Measurements from ENCODE around the gene RTL5.
A peak's percentile ranks its signal among the peaks of the same experiment; 100 is the strongest.

The RTL5 gene

GRCh38 chrX:72123471-72124185 is 8.1 kb downstream of the RTL5 start:
- peaks cover 27% of the 10 kb centered on the region for H3K4me1 Mint-ChIP-seq (ENCODE audit: low read depth)
- H3K4me3 Mint-ChIP-seq, result no peak overlapping the region

GRCh38 chrX:72122621-72123337 is 8.9 kb downstream of the RTL5 start:
- Mint-ChIP-seq H3K9me3 (ENCODE audit: low read depth) (no peaks in the 10 kb centered on the region), H3K4me3 (peak overlapping the region; percentile 17), H3K4me1 (ENCODE audit: low read depth) (peaks cover 27% of the 10 kb centered on the region), H3K36me3 (no peaks in the 10 kb centered on the region), H3K27me3 (peaks cover 3% of the 10 kb centered on the region), H3K27ac (no peak overlapping the region)

More at GRCh38 chrX:72123471-72124185, 8.1 kb downstream of the RTL5 start:
- no peaks in the 10 kb centered on the region for H3K9me3 Mint-ChIP-seq (ENCODE audit: low read depth)
- H3K36me3 Mint-ChIP-seq, result no peaks in the 10 kb centered on the region
- no peak overlapping the region for H3K27ac Mint-ChIP-seq
- H3K27me3 Mint-ChIP-seq, result peaks cover 3% of the 10 kb centered on the region

- H3K27me3 Mint-ChIP-seq, result peaks cover 3% of the 10 kb centered on the region
- H3K9me3 Mint-ChIP-seq (ENCODE audit: low read depth), result no peaks in the 10 kb centered on the region
- H3K4me3 Mint-ChIP-seq, result peak overlapping the region; percentile 38
- H3K4me1 Mint-ChIP-seq (ENCODE audit: low read depth), result peaks cover 22% of the 10 kb centered on the region
- H3K36me3 Mint-ChIP-seq, result no peaks in the 10 kb centered on the region
- H3K27ac Mint-ChIP-seq, result no peak overlapping the region
Observed at GRCh38 chrX:72121383-72121782, 10.3 kb downstream of the RTL5 start.

DNA sequence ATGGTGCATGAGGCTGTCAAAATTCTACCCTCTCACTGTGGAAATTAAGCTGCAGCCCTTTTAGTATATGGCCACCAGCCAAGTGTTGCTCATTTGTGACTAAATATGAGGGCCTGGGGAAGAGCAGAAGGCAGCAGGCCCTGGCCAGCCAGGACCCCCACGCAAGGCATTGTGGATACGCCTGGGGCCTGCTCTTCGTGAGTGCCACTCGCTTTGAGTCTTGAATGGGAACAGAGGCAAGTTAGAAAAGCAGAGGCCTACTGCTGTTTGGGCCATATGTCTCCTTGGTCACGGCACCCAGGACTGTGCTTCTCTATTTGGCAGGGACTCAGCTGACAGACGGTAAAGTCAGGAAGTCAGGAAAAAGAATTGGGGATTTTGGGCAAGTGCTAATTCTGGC is 10.9 kb downstream of the RTL5 start:
- Mint-ChIP-seq H3K36me3 (no peaks in the 10 kb centered on the region), H3K9me3 (ENCODE audit: low read depth) (no peaks in the 10 kb centered on the region), H3K27me3 (peaks cover 3% of the 10 kb centered on the region), H3K27ac (no peak overlapping the region), H3K4me3 (no peak overlapping the region), H3K4me1 (ENCODE audit: low read depth) (peaks cover 21% of the 10 kb centered on the region)

DNA sequence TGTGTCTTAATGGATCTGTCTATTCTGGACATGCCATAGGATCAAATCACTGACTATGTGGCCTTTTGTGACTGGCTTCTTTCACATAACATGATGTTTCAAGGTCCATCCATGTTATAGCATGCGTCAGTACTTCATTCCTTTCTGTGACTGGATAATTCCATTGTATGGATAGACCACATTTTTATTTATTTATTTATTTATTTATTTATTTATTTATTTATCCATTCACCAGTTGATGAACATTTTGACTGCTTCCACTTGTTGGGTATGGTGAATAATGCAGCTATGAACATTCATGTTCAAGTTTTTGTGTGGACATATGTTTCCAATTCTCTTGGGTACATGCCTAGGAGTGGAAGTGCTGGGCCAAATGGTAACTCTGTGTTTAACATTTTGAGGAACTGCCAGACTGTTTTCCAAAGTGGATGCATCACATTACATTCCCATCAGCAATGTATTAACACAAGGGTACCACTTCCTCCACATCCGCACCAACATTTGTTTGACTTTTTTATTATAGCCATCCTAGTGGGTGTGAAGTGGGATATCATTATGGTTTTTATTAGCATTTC is 14.0 kb downstream of the RTL5 start:
- Mint-ChIP-seq H3K9me3 (ENCODE audit: low read depth) (no peaks in the 10 kb centered on the region), H3K4me3 (no peak overlapping the region), H3K4me1 (ENCODE audit: low read depth) (peaks cover 16% of the 10 kb centered on the region), H3K27ac (no peak overlapping the region), H3K27me3 (no peaks in the 10 kb centered on the region), H3K36me3 (no peaks in the 10 kb centered on the region)

DNA sequence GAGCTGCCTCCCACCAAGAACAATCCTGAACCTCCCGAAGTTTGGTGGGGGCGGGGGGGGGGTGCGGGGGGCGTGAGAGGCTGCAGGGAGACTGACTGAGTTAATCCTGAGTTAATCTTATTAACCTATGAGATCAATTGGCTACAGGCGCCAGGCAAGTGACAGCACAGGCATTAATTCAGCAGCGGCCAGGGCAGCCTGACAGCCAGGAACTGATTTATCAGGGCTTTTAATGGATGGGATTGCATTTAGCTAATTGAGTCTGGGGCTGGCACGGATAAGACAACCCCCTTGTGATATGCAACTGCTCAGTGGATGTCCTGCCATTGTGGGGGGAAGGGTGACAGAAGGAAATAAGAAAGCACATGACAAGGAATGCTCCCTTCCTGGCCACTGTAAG is 16.3 kb downstream of the RTL5 start:
- Mint-ChIP-seq H3K27ac (no peak overlapping the region), H3K36me3 (no peaks in the 10 kb centered on the region), H3K9me3 (ENCODE audit: low read depth) (no peaks in the 10 kb centered on the region), H3K4me3 (no peak overlapping the region), H3K4me1 (ENCODE audit: low read depth) (no peaks in the 10 kb centered on the region), H3K27me3 (peaks cover 4% of the 10 kb centered on the region)

DNA sequence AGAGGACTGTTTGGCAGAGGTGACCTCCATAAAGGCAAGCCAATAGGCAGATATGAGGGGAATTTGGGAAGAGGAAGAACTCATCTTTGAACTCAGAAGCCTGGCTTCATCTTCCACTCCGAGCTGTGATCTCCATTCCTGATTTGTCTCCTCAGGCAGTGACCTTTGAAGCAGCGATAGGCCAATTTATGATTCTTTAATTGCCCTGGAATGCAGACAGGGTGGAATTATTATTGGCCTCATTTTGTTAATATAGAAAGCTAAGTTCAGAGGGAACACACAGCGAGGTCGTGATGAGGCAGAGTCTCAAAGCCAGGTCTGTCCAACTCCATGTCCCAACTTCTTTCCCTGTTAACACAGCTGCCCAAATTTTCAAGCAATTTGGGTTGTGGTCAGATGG is 16.9 kb downstream of the RTL5 start:
- H3K27ac Mint-ChIP-seq, result no peak overlapping the region
- H3K9me3 Mint-ChIP-seq (ENCODE audit: low read depth), result no peaks in the 10 kb centered on the region
- no peaks in the 10 kb centered on the region for H3K36me3 Mint-ChIP-seq
- H3K4me1 Mint-ChIP-seq (ENCODE audit: low read depth), result no peaks in the 10 kb centered on the region
- no peak overlapping the region for H3K4me3 Mint-ChIP-seq
- peaks cover 4% of the 10 kb centered on the region for H3K27me3 Mint-ChIP-seq

DNA sequence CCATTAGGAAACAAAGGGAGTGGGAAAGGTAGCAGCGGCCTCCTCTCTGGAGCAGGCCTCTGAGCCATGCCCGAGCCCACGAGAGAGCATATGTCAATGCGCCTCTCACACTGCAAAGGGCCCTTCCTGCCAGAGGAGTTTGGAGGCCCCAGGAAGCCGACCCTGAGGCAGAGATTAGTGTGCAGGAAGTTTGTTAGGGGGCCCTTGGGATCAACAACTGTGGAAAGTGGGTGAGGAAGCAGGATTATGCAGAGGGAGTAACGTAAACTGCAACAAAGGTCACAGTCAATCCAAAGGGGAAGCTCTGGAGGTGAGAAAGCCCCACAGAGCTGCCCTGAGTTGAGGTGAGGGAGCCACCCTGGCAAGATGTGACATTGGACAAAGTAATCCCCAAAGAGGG is 17.4 kb downstream of the RTL5 start:
- Mint-ChIP-seq H3K36me3 (no peaks in the 10 kb centered on the region), H3K4me1 (ENCODE audit: low read depth) (no peaks in the 10 kb centered on the region), H3K27ac (no peak overlapping the region), H3K27me3 (peaks cover 4% of the 10 kb centered on the region), H3K4me3 (no peak overlapping the region), H3K9me3 (ENCODE audit: low read depth) (no peaks in the 10 kb centered on the region)

DNA sequence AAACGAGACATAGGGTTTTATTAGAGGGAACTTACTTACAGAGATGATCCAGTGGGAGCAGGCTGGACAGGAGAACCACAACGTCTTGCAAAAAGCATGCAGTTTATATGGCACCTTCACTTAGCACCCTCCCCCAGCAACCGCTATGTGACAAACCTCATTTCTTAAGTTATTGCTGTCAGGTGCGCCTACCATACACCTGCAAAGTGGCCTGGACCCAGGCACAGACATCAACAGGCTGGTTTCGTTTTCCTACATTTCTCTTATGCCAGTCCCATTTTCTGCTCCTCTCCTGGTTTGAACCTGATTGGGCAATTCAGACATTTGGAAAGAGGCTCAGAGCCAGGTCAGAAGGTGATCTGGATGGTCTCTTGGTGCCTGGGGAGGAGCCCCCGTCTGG is 18.3 kb downstream of the RTL5 start:
- Mint-ChIP-seq H3K9me3 (ENCODE audit: low read depth) (no peaks in the 10 kb centered on the region), H3K4me3 (no peak overlapping the region), H3K27me3 (peaks cover 7% of the 10 kb centered on the region), H3K36me3 (no peaks in the 10 kb centered on the region), H3K4me1 (ENCODE audit: low read depth) (no peaks in the 10 kb centered on the region), H3K27ac (no peak overlapping the region)

GRCh38 chrX:72110876-72111708 is 20.6 kb downstream of the RTL5 start:
- no peaks in the 10 kb centered on the region for H3K9me3 Mint-ChIP-seq (ENCODE audit: low read depth)
- H3K36me3 Mint-ChIP-seq, result no peaks in the 10 kb centered on the region
- peaks cover 8% of the 10 kb centered on the region for H3K4me1 Mint-ChIP-seq (ENCODE audit: low read depth)
- no peak overlapping the region for H3K27ac Mint-ChIP-seq
- H3K4me3 Mint-ChIP-seq, result no peak overlapping the region
- peaks cover 9% of the 10 kb centered on the region for H3K27me3 Mint-ChIP-seq

GRCh38 chrX:72110051-72110875 is 21.5 kb downstream of the RTL5 start:
- Mint-ChIP-seq H3K27me3 (peaks cover 9% of the 10 kb centered on the region), H3K36me3 (no peaks in the 10 kb centered on the region)

DNA sequence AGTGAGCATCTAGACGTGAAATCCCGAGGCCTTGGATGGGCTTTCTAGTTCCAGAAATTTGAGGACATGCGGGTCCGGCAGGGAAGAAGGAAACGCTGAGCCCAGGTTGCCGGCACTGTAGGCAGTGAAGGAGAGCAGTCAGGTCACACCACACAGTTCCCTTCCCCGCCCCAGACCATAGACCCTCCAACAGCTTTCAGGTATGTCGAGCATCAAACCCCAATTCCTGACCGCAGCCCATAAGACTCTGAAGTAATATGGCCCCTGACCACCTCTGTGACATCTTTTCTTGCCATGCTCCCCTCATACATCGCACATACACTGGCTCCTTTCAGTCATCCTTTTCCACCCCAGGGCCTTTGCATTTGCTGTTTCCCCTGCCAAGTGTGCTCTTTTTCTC is 23.0 kb downstream of the RTL5 start:
- no peaks in the 10 kb centered on the region for H3K9me3 Mint-ChIP-seq (ENCODE audit: low read depth)
- H3K27me3 Mint-ChIP-seq, result peaks cover 9% of the 10 kb centered on the region
- H3K36me3 Mint-ChIP-seq, result no peaks in the 10 kb centered on the region
- H3K4me1 Mint-ChIP-seq (ENCODE audit: low read depth), result peaks cover 16% of the 10 kb centered on the region
- H3K4me3 Mint-ChIP-seq, result no peak overlapping the region
- peak overlapping the region; percentile 8 for H3K27ac Mint-ChIP-seq

More at GRCh38 chrX:72110051-72110875, 21.5 kb downstream of the RTL5 start:
- Mint-ChIP-seq H3K4me1 (ENCODE audit: low read depth) (peaks cover 11% of the 10 kb centered on the region), H3K27ac (no peak overlapping the region), H3K9me3 (ENCODE audit: low read depth) (no peaks in the 10 kb centered on the region), H3K4me3 (no peak overlapping the region)

DNA sequence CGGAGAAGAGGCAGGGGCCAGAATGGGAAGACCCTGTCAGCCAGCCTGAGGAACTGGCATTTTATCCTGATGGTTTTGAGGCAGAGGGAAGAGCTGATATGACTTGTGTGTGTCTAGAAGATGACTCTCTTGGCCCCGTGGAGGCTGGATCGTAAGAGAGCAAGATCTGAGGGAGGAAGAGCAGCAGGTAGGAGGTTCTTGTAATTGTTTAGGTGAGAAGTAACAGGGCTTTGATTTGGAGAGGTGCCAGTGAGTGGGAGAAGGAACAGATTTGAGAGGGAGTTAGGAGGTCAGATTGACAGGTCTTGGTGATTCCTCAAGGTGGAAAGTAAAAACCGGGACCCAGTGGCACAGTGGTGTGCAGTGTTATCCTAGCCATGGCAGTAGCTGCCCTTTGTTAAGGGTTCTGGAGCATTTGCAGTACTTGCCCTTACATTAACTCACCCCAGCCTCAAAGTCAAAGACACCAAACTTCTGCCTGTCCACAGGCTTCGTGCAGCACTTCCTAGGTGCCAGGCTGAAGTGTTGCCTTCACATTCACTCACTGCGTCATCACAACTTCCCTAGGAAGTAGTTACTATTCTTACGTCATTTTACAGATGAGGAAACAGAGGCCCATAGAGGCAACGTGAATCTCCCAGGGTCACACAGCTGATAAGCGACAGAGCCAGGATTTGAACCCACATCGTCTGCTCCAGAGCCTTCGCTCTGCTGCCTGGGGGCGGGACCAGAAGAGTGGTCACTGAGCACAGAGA is 23.7 kb downstream of the RTL5 start:
- peaks cover 9% of the 10 kb centered on the region for H3K27me3 Mint-ChIP-seq
- no peaks in the 10 kb centered on the region for H3K36me3 Mint-ChIP-seq
- no peak overlapping the region for H3K4me3 Mint-ChIP-seq
- peaks cover 16% of the 10 kb centered on the region for H3K4me1 Mint-ChIP-seq (ENCODE audit: low read depth)
- H3K27ac Mint-ChIP-seq, result peak overlapping the region; percentile 24
- H3K9me3 Mint-ChIP-seq (ENCODE audit: low read depth), result no peaks in the 10 kb centered on the region

DNA sequence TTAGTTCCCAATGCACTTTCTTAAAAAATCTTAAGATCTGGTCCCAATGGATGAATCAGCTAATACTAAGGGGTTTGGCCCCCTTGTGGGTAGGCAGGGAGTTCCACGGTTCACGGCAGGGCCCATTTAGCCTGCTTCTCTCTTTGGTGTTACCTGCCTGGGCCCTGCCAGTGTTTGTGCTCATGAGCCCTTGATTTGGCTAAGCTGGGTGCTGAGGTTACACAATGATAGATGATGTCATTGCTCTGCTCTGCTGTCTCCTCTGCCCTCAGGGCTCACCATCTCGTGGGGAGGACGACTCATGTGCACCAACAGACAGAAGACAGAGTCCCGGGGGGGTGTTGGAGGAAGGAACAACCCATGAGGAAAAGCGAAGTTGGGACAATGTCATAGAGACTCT is 24.4 kb downstream of the RTL5 start:
- H3K27ac Mint-ChIP-seq, result no peak overlapping the region
- no peaks in the 10 kb centered on the region for H3K9me3 Mint-ChIP-seq (ENCODE audit: low read depth)
- H3K4me3 Mint-ChIP-seq, result no peak overlapping the region
- H3K27me3 Mint-ChIP-seq, result peaks cover 9% of the 10 kb centered on the region
- no peaks in the 10 kb centered on the region for H3K36me3 Mint-ChIP-seq
- H3K4me1 Mint-ChIP-seq (ENCODE audit: low read depth), result peaks cover 16% of the 10 kb centered on the region

All from activated naive CD8-positive, alpha-beta T cell (primary cell).